HG02623 (cell line): ENCODE measurements around the gene KDM2B.
"Not testable (repeated sequence)": the region's sequence is repeated elsewhere in the genome, so short reads cannot be mapped to it uniquely, and the experiment has no call there.

Experiments
- ATAC-seq: cut with Tn5 transposase; IDR thresholded peaks from one replicate; pipeline ENCODE4 v1.9.1; 2021; ENCODE audit warnings: moderate library complexity; ENCODE audit not compliant: unreplicated experiment

KDM2B gene

DNA sequence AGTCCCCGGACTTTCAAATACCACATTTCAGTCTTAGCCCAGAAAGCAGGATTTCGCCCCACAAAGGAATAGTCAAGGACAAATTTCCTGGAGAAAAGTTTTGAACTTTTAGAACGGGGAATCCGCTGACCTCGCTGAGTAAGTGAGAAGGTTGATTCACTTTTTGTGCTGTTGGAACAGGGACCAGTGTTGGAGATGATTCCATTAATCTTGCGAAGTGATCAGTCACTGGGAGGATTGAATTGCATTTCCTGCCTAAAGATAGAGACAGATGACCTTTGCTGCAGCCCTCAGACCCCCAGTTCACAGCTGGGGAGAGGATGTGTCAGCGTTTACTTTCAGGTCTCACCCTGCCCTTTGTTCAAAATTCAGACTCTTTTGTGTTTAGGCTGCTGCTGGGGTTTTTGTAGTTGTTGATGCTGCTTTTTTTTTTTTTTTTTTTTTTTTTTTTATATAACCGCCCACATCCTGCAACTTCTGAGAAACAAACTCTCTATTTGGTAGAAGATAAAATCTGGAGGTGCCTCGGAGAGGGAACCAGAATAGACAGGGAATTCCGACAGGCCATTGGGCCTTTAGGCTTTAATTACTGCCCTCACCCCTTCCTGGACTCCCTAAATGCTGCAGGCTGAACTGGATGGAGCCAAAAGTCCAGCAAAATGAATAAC is 9.8 kb upstream of the KDM2B start:
- peak; percentile 50 for ATAC-seq

DNA sequence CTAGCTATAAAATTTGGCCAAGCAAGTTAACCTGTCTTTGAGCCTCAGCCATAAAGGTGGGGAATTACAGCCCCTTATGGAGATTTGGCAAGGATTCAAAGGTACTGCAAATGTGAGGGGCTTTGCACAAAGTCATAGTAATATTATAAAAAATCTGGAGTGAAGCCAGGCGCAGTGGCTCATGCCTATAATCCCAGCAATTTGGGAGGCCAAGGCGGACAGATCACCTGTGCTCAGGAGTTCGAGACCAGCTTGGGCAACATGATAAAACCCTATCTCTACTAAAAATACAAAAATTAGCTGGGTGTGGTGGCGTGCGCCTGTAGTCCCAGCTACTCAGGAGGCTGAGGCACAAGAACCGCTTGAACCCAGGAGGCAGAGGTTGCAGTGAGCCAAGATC is 4.1 kb upstream of the KDM2B start:
- ATAC-seq, result not testable (repeated sequence)

GRCh38 chr12:121583334-121583661 is 2.5 kb upstream of the KDM2B start:
- ATAC-seq, result not testable (repeated sequence)

GRCh38 chr12:121582583-121583333 is 1.9 kb upstream of the KDM2B start:
- no peak for ATAC-seq

DNA sequence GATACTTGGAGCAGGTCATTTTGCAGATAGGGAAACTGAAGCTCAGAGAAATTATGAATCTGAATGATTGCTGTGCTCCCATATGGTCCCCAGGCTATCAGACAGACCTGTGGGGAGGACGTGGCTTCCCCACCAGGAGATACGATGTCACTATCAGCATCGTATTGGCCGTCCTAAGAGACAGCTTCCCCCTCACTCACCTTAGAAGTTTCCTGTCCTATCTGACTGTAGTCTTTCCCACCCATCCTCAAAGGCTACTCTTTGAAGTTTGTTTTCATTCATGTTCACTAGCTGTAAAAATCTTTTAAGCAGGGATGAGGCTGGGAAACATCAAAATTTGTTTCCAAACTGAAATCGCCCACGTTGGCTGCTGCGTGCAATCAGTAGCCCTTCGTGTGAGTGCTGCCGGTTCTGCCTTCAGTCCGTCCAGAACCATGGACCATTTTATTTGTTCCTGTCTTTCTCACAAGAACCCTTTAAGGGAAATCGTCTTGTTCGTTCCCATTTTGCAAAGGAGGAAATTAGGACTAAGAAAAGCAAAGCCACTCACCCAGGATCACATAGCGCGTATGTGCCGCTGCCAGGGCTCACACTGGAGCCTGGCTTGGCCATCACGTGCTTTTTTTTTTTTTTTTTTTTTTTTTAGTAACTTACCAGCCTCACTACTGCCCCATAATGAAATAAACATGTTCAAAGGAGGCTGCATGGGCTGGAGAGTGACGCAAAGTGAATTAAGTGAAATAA is 1.0 kb upstream of the KDM2B start:
- no peak for ATAC-seq

GRCh38 chr12:121579981-121580868 is 598 bp downstream of the KDM2B start:
- ATAC-seq, result no peak

- ATAC-seq, result no peak
These were observed 1.5 kb downstream of the KDM2B start for GRCh38 chr12:121579190-121579791.

- no peak for ATAC-seq
These were observed 2.3 kb downstream of the KDM2B start for GRCh38 chr12:121578230-121579189.

GRCh38 chr12:121577443-121578180 is 3.2 kb downstream of the KDM2B start:
- no peak for ATAC-seq

DNA sequence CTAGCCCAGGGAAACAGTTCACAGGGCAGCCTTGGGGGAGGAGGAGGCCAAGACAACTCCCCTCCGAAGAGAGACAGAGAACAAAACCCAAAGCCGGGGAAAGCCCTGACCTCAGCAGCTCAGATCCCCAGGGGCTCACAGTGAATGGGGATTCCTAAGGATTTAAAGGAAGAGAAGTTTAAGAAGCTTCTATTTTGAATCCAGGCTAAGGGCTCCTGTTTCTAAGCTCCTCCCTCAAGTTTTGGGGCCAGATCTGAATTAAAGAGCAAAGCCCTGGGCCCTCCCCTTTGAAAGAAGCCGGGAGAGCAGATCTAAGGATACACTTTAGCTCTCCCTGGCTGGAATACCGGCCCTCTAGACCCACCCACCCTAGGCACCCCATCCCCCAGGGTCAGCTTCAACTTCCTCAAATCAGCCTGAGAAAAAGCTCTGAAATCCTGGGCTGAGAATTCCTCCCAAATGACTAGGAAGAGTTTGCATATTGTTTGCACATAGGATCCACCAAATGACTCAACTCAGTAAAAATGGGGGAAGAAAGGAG is 3.9 kb downstream of the KDM2B start:
- no peak for ATAC-seq

GRCh38 chr12:121575952-121576625 is 4.7 kb downstream of the KDM2B start:
- no peak for ATAC-seq

DNA sequence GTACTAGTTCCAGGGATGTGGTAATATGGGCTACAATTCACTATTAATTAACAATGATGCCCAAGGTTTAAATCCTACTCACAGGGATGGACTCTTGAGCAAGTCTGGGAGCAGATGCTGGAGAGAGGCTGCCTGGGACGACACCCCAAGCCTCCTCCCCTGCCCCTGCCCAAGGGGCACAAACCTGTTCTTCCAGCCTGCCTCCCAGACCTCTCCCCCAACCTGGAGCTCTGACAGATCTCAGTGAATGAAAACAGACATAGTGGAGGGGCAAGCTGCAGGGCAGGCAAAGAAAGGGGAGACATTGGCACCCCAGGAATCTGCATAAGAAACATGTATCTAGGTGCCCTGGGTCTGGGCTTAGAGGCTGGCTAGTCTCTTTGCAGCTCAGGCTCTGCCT is 5.8 kb downstream of the KDM2B start:
- ATAC-seq, result no peak

DNA sequence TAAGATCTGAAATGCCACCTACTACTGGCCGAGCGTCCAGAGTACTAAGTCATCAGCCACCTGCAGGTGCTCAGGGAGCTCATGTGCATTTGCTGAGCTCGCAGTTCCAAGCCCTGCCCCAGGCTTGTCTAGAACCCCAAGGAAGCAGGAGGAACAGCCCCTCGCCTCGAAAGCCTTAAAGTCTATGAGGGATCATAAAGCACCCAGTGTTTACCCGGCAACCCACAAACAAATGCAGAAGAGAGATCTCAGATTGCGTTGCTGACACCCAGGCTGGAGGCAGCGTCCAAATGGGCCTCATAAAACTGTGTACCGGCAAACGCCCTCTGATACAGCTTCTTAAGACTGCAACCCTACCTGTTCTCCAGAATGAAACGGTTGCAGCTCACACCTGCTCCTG is 6.8 kb downstream of the KDM2B start:
- no peak for ATAC-seq

DNA sequence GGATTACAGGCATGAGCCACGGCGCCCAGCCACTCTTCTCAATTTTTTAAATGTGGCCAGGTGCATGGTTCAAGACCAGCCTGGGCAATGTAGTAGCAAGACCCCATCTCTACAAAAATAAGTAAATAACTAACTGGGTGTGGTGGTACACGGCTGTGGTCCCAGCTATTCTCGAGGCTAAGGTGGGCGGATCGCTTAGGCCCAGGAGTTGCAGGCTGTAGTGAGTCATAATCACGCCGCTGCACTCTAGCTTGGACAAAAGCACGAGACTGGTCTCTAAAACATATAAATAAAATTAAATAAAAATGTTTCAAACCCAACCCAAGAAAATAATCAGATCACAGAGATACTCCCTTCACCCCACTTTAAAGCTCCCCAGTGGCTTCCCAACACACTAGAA is 8.9 kb downstream of the KDM2B start:
- ATAC-seq, result no peak

DNA sequence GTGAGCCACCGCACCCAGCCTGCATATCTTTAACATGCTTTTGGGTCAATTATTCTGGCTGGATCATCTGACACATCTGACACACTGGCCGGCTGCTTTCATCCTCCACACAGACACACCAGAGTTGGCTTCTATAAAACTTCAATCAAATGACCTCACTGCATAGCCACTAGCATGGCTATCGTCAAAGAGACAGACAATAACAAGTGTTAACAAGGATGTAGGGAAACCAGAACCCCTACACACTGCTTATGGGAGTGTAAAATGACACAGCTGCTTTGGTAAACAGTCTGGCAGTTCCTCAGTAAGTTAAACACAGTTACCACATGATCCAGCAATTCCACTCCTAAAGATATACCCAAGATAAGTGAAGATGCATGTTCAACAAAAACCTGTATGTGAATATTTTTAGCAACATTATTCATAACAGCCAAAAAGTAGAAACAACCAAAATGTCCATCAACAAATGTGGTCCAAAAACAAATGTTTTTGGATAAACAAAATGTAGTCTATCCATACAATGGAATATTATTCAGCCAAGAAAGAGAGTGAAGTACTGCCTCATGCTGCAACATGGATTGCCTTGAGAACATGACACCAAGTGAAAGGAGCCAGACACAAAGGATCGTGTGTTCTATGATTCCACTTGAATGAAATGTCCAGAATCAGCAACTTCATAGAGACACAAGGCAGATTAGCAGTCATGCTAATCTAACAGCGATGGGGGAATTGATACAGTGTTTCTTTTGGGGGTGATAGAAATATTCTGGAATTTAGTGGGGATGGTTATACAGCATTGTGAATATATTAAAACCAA is 10.1 kb downstream of the KDM2B start:
- ATAC-seq, result no peak

DNA sequence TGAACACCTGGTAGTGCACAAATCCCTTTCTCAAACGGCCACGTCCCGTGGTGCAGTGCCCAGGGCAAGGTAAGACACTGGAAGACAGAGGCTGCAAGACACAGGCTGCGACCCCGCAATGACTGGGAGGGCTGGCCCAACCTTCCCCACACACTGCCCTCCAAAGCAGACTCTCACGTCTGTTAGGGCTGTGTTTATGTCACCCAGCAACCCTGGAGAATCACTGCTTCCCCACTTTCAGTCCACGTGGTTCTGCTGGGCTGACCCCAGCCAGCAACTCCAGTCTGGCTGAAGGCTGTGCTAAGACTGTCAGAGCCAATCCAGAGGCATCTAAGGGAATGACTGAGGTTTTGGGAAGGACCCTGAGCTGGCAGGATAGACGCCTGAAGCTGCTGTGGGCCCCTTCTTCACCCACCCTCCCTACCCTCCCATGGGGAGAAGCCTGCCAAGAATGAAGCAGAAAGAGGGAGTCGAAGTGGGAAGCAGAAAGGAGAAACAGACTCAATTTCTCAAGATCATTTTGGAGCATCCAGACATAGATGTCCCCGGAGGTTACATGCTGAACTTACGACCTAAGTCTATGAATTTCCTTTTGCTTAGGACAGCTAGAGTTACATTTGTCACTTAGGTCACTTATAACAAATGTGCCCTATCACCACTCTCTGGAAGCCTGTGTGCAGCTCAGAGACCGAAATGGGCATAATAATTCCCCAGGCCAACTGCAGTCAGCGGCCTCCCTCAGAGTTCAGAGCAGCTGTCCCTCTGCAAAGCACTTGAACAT is 11.7 kb downstream of the KDM2B start:
- ATAC-seq, result no peak
